Measurements from ENCODE around the gene C11orf54. TPM values are rescaled to one million over a fixed set of nuclear protein-coding genes. Genes with fewer than 3 reads are reported as not detected.

The C11orf54 gene
- total RNA-seq, 2 donors from 2014 or later: 43.8 to 72.8 TPM

- Histone ChIP-seq H3K9me3 (no peaks in the 10 kb centered on the region), H3K36me3 (no peaks in the 10 kb centered on the region), H3K27me3 (replicated peaks; ENCODE audit: insufficient read depth) (no peaks in the 10 kb centered on the region), H3K4me1 (replicated peaks) (no peaks in the 10 kb centered on the region), H3K27ac (no peak overlapping the region), H3K4me3 (no peak overlapping the region)
- intact Hi-C loops (cut with DNase I): no loop called here
- no peak for TF ChIP-seq POLR2A (IDR thresholded peaks at IDR 0.05)
- no peak for TF ChIP-seq POLR2AphosphoS5 (IDR thresholded peaks at IDR 0.05)
- TF ChIP-seq, protein P1, sequence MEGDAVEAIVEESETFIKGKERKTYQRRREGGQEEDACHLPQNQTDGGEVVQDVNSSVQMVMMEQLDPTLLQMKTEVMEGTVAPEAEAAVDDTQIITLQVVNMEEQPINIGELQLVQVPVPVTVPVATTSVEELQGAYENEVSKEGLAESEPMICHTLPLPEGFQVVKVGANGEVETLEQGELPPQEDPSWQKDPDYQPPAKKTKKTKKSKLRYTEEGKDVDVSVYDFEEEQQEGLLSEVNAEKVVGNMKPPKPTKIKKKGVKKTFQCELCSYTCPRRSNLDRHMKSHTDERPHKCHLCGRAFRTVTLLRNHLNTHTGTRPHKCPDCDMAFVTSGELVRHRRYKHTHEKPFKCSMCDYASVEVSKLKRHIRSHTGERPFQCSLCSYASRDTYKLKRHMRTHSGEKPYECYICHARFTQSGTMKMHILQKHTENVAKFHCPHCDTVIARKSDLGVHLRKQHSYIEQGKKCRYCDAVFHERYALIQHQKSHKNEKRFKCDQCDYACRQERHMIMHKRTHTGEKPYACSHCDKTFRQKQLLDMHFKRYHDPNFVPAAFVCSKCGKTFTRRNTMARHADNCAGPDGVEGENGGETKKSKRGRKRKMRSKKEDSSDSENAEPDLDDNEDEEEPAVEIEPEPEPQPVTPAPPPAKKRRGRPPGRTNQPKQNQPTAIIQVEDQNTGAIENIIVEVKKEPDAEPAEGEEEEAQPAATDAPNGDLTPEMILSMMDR (IDR thresholded peaks at IDR 0.05): no peak
- 100% methylated on average over 1 of the region's 1 CpG for WGBS
- no peak for DNase-seq (ENCODE audit: low spot score)
Observed at GRCh38 chr11:93717501-93717900, 24.0 kb upstream of the C11orf54 start.

GRCh38 chr11:93718057-93718563 lies 23.4 kb upstream of the C11orf54 start:
- no peaks in the 10 kb centered on the region for H3K9me3 ChIP-seq
- H3K36me3 ChIP-seq: no peaks in the 10 kb centered on the region
- no peak overlapping the region for H3K4me3 ChIP-seq
- no peak overlapping the region for H3K27ac ChIP-seq
- WGBS: 85% methylated on average over 4 of the region's 4 CpGs
- H3K4me1 ChIP-seq (replicated peaks): no peaks in the 10 kb centered on the region
- no peaks in the 10 kb centered on the region for H3K27me3 ChIP-seq (replicated peaks; ENCODE audit: insufficient read depth)
- no peak for DNase-seq (ENCODE audit: low spot score)
- TF ChIP-seq POLR2AphosphoS5 (IDR thresholded peaks at IDR 0.05): no peak
- TF ChIP-seq POLR2A (IDR thresholded peaks at IDR 0.05): no peak
- TF ChIP-seq, protein P1 (IDR thresholded peaks at IDR 0.05): no peak
- intact Hi-C loops (cut with DNase I): no loop called here

DNA sequence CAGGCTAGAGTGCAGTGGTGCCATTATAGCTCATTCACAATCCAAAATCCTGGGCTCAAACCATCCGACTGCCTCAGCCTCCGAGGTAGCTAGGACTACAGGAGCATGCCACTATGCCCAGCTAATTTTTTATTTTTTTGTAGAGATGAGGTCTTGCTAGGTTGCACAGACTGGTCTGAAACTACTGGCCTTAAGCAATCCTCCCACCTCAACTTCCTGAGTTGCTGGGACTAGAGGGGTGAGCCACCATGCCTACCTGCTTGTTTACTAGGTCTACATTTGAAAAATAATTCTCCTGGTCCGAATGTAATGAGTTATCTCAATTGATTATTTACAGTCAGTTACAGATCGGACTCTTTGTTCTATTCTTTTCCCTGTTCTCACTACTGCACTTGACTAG lies 22.2 kb upstream of the C11orf54 start:
- intact Hi-C loops (cut with DNase I): no loop called here
- Histone ChIP-seq H3K4me1 (replicated peaks) (no peaks in the 10 kb centered on the region), H3K27me3 (replicated peaks; ENCODE audit: insufficient read depth) (no peaks in the 10 kb centered on the region), H3K27ac (no peak overlapping the region), H3K36me3 (no peaks in the 10 kb centered on the region), H3K9me3 (no peaks in the 10 kb centered on the region), H3K4me3 (no peak overlapping the region)
- 95% methylated on average over 4 of the region's 4 CpGs for WGBS
- DNase-seq (ENCODE audit: low spot score): no peak
- TF ChIP-seq POLR2A (IDR thresholded peaks at IDR 0.05) (no peak), POLR2AphosphoS5 (IDR thresholded peaks at IDR 0.05) (no peak)
- TF ChIP-seq, protein P1 (IDR thresholded peaks at IDR 0.05): no peak

- Histone ChIP-seq H3K36me3 (no peaks in the 10 kb centered on the region), H3K4me1 (replicated peaks) (no peaks in the 10 kb centered on the region), H3K4me3 (no peak overlapping the region), H3K27me3 (replicated peaks; ENCODE audit: insufficient read depth) (no peaks in the 10 kb centered on the region), H3K27ac (no peak overlapping the region), H3K9me3 (no peaks in the 10 kb centered on the region)
- intact Hi-C loops (cut with DNase I): no loop called here
- TF ChIP-seq POLR2A (IDR thresholded peaks at IDR 0.05): no peak
- TF ChIP-seq POLR2AphosphoS5 (IDR thresholded peaks at IDR 0.05): no peak
- TF ChIP-seq, protein P1 (IDR thresholded peaks at IDR 0.05): no peak
- no peak for DNase-seq (ENCODE audit: low spot score)
- 93% methylated on average over 7 of the region's 7 CpGs for WGBS
Observed at GRCh38 chr11:93720522-93720921, 20.9 kb upstream of the C11orf54 start.

DNA sequence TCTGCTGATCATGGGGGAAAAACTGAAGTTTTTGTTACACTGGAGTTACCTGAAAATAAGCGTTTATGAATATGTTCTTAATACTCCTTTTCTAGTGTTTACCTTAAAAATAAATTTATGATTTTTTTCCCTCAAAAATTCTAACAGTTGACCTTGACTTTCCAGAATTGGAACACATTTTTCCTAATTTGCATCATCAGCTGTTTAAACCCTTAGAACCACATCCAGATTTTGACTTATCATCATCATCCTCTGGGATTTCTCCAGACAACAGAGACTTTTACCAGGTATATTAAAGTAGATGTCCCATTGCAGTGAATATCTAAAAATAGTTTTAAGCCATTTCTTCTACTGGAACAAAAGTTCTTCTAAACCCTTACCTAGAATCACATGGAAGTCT lies 17.4 kb upstream of the C11orf54 start:
- Histone ChIP-seq H3K4me3 (no peak overlapping the region), H3K36me3 (no peaks in the 10 kb centered on the region)

More for the DNA sequence above, 17.4 kb upstream of the C11orf54 start:
- Histone ChIP-seq H3K27ac (no peak overlapping the region), H3K9me3 (no peaks in the 10 kb centered on the region), H3K4me1 (replicated peaks) (no peaks in the 10 kb centered on the region), H3K27me3 (replicated peaks; ENCODE audit: insufficient read depth) (no peaks in the 10 kb centered on the region)
- no peak for TF ChIP-seq POLR2AphosphoS5 (IDR thresholded peaks at IDR 0.05)
- TF ChIP-seq, protein P1 (IDR thresholded peaks at IDR 0.05): no peak
- TF ChIP-seq POLR2A (IDR thresholded peaks at IDR 0.05): no peak
- 95% methylated on average over 1 of the region's 1 CpG for WGBS
- no peak for DNase-seq (ENCODE audit: low spot score)
- intact Hi-C loops (cut with DNase I): no loop called here

Data from prostate gland (tissue), 2 donors.